ENCODE measurements around the gene TCF4. TPM values are rescaled to one million over a fixed set of nuclear protein-coding genes. Genes with fewer than 3 reads are reported as not detected.

TCF4 gene
- polyA plus RNA-seq, 1 of the 3 experiments (the other 2 are of a cell fraction), result 39.1 TPM

DNA sequence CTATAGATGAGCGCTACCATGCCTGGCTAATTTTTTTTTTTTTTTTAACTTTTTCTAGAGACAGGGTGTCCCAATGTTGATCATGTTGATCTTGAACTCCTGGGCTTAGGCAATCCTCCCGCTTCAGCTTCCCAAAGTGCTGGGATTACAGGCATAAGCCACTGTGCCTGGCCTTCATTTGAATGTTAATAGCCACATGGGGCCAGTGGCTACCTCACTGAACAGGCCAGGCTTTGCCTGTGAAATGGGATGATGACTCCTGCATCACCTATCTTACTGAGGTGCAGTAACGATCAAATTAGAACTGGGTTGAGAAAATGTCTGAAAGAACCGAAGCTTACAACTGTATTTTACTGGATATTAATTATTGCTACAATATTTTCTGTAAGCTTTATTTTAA, 278.7 kb downstream of the TCF4 start:
- H3K27ac ChIP-seq (ENCODE audit: low read depth in 2 of 2, low read length in 1 of 2), result peak overlapping the region in 1 of 2 experiments; percentile 100; a peak in 2 of 4 replicates
- peaks cover 97% of the 10 kb centered on the region for H3K79me2 ChIP-seq (ENCODE audit: insufficient read depth)
- H3F3A ChIP-seq (replicated peaks; ENCODE audit: insufficient read depth), result no peaks in the 10 kb centered on the region
- H3K9me2 ChIP-seq, result no peaks in the 10 kb centered on the region
- no peak overlapping the region for H2AFZ ChIP-seq (ENCODE audit: low read depth)
- ChIA-PET CTCF (interaction anchor here (1.2 to 2.2 kb wide), 2 partner anchors 75 to 1267 kb away, joined by 3 to 7 read pairs; no protein-coding TSS in a partner anchor), POLR2A (interaction anchor here (1.1 kb wide), 1 partner anchor 13 kb away, joined by 5 read pairs; no protein-coding TSS in a partner anchor)
- WGBS (ENCODE audit: low lambda C conversion rate), result 95% methylated on average over 4 of the region's 4 CpGs
- peaks cover 4 to 10% of the 10 kb centered on the region in 2 experiments for H3K36me3 ChIP-seq (replicated peaks in 1 of 2; ENCODE audit: control insufficient read depth in 1 of 2, insufficient read depth in 2 of 2, low read length in 1 of 2)
- peaks cover 19 to 63% of the 10 kb centered on the region in 2 experiments; a peak in 3 of 4 replicates for H3K4me1 ChIP-seq (ENCODE audit: control insufficient read depth in 1 of 2, insufficient read depth in 2 of 2, low read depth in 1 of 2, low read length in 1 of 2)
- H3K9ac ChIP-seq, result no peak overlapping the region
- no peak overlapping the region for H3K4me3 ChIP-seq (ENCODE audit: low read depth in 2 of 2, low read length in 1 of 2)
- H3K9me3 ChIP-seq, result no peaks in the 10 kb centered on the region
- no peaks in the 10 kb centered on the region for H3K27me3 ChIP-seq (ENCODE audit: insufficient read depth)
- H4K20me1 ChIP-seq (ENCODE audit: insufficient read depth), result no peaks in the 10 kb centered on the region; the same call in 1 of the 2 replicates
- no peak overlapping the region for H3K4me2 ChIP-seq
- TF ChIP-seq GABPA (IDR thresholded peaks at IDR 0.05; ENCODE audit: low read depth) (no peak), GATA2 (CRISPR knock-in tag; IDR thresholded peaks at IDR 0.05) (no peak), YY1 (IDR thresholded peaks at IDR 0.05; ENCODE audit: low read depth) (no peak), FOSL2 (IDR thresholded peaks at IDR 0.05; ENCODE audit: borderline replicate concordance, low read depth) (no peak), EP300 (IDR thresholded peaks at IDR 0.05; ENCODE audit: borderline replicate concordance in 1 of 2, low read depth in 1 of 2, low read length in 1 of 2) (no peak), POLR2AphosphoS5 (IDR thresholded peaks at IDR 0.05; ENCODE audit: low read depth, low read length) (no peak), JUND (IDR thresholded peaks at IDR 0.05) (no peak), MAX (IDR thresholded peaks at IDR 0.05; ENCODE audit: low read depth) (no peak), FOXM1 (IDR thresholded peaks at IDR 0.05; ENCODE audit: low read depth) (no peak), SIN3A (IDR thresholded peaks at IDR 0.05; ENCODE audit: borderline replicate concordance, low read depth, low read length) (no peak), CHD2 (IDR thresholded peaks at IDR 0.05; ENCODE audit: low read length, partially characterized antibody) (no peak)
- no peak for DNase-seq

DNA sequence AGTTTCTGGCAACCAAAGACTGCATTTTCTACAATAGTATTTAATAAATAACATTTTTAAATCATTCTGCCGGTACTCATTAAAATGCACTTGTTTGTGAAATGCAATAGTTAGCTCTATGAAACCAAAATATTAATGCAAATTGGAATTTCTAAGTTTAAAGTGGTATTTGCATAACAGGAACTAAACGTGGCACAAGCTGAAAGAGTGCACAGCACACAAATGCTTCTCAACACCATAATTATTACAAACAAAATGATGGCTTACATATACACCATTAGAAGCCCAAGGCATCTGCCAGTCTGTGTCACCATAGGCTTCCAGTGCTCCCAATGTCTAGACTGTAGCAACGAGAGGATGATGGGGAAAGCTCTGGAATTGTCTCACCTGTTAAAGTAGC, 280.5 kb downstream of the TCF4 start:
- Histone ChIP-seq H3K36me3 (replicated peaks in 1 of 2; ENCODE audit: control insufficient read depth in 1 of 2, insufficient read depth in 2 of 2, low read length in 1 of 2) (peaks cover 4 to 10% of the 10 kb centered on the region in 2 experiments), H2AFZ (ENCODE audit: low read depth) (no peak overlapping the region), H3K9me3 (no peaks in the 10 kb centered on the region), H3K27me3 (ENCODE audit: insufficient read depth) (no peaks in the 10 kb centered on the region), H3K9me2 (no peaks in the 10 kb centered on the region), H3K27ac (ENCODE audit: low read depth in 2 of 2, low read length in 1 of 2) (peak overlapping the region in 1 of 2 experiments; percentile 34; a peak in 2 of 4 replicates), H4K20me1 (ENCODE audit: insufficient read depth) (no peaks in the 10 kb centered on the region; the same call in 1 of the 2 replicates), H3F3A (replicated peaks; ENCODE audit: insufficient read depth) (peaks cover 6% of the 10 kb centered on the region), H3K9ac (no peak overlapping the region), H3K79me2 (ENCODE audit: insufficient read depth) (peaks cover 97% of the 10 kb centered on the region), H3K4me2 (no peak overlapping the region), H3K4me3 (ENCODE audit: low read depth in 2 of 2, low read length in 1 of 2) (no peak overlapping the region), H3K4me1 (ENCODE audit: control insufficient read depth in 1 of 2, insufficient read depth in 2 of 2, low read depth in 1 of 2, low read length in 1 of 2) (peaks cover 18 to 63% of the 10 kb centered on the region in 2 experiments; a peak in 3 of 4 replicates)
- WGBS (ENCODE audit: low lambda C conversion rate), result 92% methylated on average over 3 of the region's 3 CpGs
- POLR2A ChIA-PET, result no interaction called here
- DNase-seq, result no peak
- TF ChIP-seq MAX (IDR thresholded peaks at IDR 0.05; ENCODE audit: low read depth) (no peak), TAF1 (IDR thresholded peaks at IDR 0.05; ENCODE audit: borderline replicate concordance, low read depth, low read length) (no peak), JUND (IDR thresholded peaks at IDR 0.05) (no peak), ELF1 (IDR thresholded peaks at IDR 0.05) (no peak), YY1 (IDR thresholded peaks at IDR 0.05; ENCODE audit: low read depth) (no peak), RXRA (IDR thresholded peaks at IDR 0.05; ENCODE audit: borderline replicate concordance, low read depth) (no peak)
- TF ChIP-seq, protein P1, sequence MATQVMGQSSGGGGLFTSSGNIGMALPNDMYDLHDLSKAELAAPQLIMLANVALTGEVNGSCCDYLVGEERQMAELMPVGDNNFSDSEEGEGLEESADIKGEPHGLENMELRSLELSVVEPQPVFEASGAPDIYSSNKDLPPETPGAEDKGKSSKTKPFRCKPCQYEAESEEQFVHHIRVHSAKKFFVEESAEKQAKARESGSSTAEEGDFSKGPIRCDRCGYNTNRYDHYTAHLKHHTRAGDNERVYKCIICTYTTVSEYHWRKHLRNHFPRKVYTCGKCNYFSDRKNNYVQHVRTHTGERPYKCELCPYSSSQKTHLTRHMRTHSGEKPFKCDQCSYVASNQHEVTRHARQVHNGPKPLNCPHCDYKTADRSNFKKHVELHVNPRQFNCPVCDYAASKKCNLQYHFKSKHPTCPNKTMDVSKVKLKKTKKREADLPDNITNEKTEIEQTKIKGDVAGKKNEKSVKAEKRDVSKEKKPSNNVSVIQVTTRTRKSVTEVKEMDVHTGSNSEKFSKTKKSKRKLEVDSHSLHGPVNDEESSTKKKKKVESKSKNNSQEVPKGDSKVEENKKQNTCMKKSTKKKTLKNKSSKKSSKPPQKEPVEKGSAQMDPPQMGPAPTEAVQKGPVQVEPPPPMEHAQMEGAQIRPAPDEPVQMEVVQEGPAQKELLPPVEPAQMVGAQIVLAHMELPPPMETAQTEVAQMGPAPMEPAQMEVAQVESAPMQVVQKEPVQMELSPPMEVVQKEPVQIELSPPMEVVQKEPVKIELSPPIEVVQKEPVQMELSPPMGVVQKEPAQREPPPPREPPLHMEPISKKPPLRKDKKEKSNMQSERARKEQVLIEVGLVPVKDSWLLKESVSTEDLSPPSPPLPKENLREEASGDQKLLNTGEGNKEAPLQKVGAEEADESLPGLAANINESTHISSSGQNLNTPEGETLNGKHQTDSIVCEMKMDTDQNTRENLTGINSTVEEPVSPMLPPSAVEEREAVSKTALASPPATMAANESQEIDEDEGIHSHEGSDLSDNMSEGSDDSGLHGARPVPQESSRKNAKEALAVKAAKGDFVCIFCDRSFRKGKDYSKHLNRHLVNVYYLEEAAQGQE (IDR thresholded peaks at IDR 0.05; ENCODE audit: low read depth, low read length), result no peak
- TF ChIP-seq, protein P2, sequence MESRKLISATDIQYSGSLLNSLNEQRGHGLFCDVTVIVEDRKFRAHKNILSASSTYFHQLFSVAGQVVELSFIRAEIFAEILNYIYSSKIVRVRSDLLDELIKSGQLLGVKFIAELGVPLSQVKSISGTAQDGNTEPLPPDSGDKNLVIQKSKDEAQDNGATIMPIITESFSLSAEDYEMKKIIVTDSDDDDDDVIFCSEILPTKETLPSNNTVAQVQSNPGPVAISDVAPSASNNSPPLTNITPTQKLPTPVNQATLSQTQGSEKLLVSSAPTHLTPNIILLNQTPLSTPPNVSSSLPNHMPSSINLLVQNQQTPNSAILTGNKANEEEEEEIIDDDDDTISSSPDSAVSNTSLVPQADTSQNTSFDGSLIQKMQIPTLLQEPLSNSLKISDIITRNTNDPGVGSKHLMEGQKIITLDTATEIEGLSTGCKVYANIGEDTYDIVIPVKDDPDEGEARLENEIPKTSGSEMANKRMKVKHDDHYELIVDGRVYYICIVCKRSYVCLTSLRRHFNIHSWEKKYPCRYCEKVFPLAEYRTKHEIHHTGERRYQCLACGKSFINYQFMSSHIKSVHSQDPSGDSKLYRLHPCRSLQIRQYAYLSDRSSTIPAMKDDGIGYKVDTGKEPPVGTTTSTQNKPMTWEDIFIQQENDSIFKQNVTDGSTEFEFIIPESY (IDR thresholded peaks at IDR 0.05; ENCODE audit: borderline replicate concordance, low read depth), result no peak
- CTCF ChIA-PET, result interaction anchor here (1.4 to 2.6 kb wide), 3 partner anchors 11 to 628 kb away, joined by 3 to 10 read pairs (median 4); no protein-coding TSS in a partner anchor
